RWPE1 (cell line): ENCODE data around the gene CCDC138.

ENCODE experiments used
- CTCF ChIA-PET: fragments of 350-600 bp; sonication (Branson Sonifier 250); formaldehyde crosslinking; extraction: SDS; loops from one replicate; lab custom pipeline; 2021; lab: Yijun Ruan, JAX
- POLR2A ChIA-PET: fragments of 400-600 bp; formaldehyde crosslinking; extraction: SDS; loops from one replicate; lab custom pipeline; 2020; ENCODE audit warnings: antibody characterized with exemption; ENCODE audit not compliant: low non-redundant PET; lab: Yijun Ruan, JAX
- DNase-seq: peaks from one replicate; pipeline ENCODE4 v3.0.0; 2012; ENCODE audit warnings: low spot score
- H3K27ac ChIP-seq: fragments of 450-650 bp; 2 replicates; pipeline ENCODE4 v1.5.1; 2017
- CTCF ChIP-seq: fragments of 450-650 bp; conservative IDR thresholded peaks from 2 replicates; pipeline ENCODE4 v1.5.1; 2017; ENCODE audit warnings: low read depth, mild to moderate bottlenecking

CCDC138 gene

GRCh38 chr2:108911401-108911800 is 124.8 kb downstream of the CCDC138 start:
- no peak overlapping the region for H3K27ac ChIP-seq
- POLR2A ChIA-PET, result no interaction called here
- DNase-seq, result no peak
- CTCF ChIA-PET, result interaction anchor here (0.5 kb wide), 1 partner anchor 72 kb away, joined by 4 read pairs; no protein-coding TSS in a partner anchor
- TF ChIP-seq CTCF, result no peak

DNA sequence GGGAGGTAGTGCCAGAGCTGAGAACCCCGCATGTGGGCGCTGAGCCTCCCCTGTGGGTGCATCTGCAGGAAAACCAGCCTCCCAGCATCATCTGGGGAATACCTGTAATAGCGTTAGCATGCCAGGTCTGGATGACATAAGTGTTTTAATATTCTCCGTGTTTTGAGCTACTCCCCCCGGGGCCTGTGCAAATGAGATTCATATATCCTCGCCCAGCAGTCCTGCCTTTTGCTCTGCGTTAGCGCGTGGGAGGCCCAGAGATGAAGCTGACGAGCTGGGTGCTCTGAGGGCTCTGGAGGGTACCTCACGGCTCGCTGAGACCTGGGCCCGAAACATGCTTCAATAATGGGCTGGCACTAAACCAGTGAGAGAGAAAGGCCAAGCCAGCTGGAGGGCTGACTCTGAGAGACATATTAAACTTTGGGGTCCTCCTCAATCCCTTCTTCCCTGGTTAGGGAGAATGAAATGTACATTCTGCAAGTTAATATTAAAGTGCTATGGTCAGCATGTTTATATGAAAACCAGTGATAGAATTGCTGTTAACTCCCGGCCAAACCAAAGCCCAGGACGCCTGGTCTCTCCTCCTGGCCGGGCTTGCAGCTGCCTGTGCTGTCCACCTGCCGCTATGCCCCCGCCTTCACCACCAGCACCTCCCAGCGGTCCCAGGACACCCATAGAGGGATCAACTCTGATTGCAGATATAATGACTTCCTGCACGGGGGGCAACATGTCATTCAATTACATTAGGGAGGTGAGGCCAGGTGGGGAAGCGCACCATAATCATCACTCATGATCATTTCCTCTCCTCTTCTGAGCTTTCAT is 125.4 kb downstream of the CCDC138 start:
- DNase-seq, result no peak
- CTCF ChIA-PET, result interaction anchor here (0.5 kb wide), 1 partner anchor 72 kb away, joined by 4 read pairs; no protein-coding TSS in a partner anchor
- no peak for TF ChIP-seq CTCF
- H3K27ac ChIP-seq, result no peak overlapping the region
- POLR2A ChIA-PET, result no interaction called here

DNA sequence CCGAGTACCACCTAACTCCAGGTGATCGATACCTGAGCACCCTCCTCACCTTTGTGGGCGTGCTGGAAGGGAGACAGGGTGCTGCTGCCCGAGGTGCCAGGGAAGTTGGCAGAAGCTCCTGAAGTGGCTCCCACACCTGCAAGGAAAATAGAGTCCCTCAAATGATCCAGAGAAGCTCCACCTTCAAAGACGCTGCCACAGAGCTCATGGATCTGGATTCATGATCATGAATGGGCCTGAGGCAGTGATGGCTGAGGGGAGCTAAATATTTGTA is 126.0 kb downstream of the CCDC138 start:
- DNase-seq, result no peak
- TF ChIP-seq CTCF, result no peak
- POLR2A ChIA-PET, result no interaction called here
- CTCF ChIA-PET, result no interaction called here
- no peak overlapping the region for H3K27ac ChIP-seq

DNA sequence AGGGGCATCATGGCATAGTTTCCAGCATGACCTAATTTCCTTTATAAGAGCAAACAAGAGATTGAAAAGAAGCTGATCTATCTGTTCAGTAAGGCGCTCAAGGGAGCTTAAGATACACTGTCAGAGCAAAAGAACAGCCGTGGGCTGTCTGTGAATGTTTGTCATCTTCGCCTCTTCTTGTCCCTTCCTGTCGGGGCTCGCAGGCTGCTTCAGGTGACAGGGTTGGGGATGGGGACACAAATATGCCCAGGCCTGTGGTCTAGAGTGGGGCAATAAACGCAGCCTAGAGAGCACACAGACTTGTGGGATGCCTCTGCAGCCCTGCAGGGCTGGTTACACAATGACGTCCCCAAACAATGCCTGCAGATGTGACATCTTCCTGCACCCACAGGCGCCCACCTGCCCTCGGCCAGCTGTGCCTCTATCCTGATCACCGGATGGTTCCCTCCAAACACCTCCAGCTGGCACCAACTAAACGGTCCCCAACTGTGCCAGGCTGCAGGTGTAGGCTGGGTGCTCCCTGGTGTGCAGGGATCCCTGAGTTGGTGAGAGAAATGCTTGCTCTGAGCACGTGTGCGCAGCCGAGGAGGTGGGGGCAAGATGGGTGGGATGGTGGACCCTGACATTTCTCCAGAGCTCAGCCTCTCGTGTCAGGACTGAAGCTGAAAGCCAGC is 129.7 kb downstream of the CCDC138 start:
- TF ChIP-seq CTCF, result no peak
- CTCF ChIA-PET, result interaction anchor here (0.6 to 0.7 kb wide), 2 partner anchors 18 to 248 kb away, joined by 3 to 4 read pairs; no protein-coding TSS in a partner anchor
- no peak for DNase-seq
- POLR2A ChIA-PET, result no interaction called here
- no peak overlapping the region for H3K27ac ChIP-seq

DNA sequence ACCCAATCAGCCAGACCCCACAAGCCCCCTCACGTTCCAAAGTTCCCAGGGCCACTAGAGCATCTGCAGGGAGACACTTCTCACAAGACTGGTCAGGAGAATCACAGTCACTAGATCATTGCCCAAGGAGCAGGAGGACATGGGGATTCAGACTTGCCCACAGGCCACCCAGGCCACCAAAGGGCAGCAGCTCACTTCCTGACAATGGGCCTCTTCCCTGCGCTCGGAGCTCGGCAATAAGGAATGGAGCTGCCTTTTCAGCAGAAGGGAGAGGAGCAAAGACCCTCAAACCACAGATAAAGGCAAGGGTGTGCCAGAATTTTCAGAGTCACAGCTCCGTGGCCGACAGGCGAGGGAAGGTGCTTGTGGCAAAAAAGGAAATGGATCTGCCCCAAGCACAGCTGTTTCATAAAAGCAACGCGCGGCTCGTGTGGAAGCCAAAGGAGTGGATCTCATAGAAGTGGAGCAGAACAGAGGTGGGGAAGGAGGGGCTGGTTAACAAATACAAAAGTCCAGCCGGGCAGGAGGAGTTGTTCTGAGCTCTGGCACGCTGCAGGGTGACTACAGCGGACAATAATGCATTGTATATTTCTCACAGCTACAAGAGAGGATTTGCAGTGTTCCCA is 130.3 kb downstream of the CCDC138 start:
- TF ChIP-seq CTCF, result no peak

DNA sequence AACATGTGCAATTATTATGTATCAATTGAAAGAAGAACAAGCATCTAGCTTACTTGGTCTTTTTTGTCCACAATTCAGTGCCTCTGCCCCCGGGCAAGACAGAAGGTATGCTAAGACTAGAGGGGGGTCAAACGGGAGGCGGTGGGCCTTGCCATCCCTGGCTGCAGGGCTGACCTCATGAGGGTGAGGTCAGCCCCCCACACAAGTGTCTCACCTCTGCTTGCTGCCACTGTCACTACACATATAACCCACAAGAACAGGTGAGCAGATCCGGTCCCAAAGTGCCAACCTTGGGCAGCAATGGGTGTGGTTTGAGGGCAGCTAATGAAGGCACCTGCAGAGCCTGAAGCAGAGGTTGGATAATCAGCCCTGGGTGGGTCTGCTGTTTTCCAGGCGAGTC is 131.0 kb downstream of the CCDC138 start:
- ChIA-PET POLR2A (no interaction called here), CTCF (interaction anchor here (0.9 kb wide), 1 partner anchor 13 kb away, joined by 4 read pairs; no protein-coding TSS in a partner anchor)
- TF ChIP-seq CTCF, result no peak
- H3K27ac ChIP-seq, result no peak overlapping the region
- DNase-seq, result no peak

More for the DNA sequence above, 130.3 kb downstream of the CCDC138 start:
- CTCF ChIA-PET, result interaction anchor here (0.6 to 0.9 kb wide), 2 partner anchors 14 to 248 kb away, joined by 4 read pairs; no protein-coding TSS in a partner anchor
- H3K27ac ChIP-seq, result no peak overlapping the region
- POLR2A ChIA-PET, result no interaction called here
- DNase-seq, result no peak
